Endodermal cell (in vitro differentiated cells): Measurements from ENCODE around the gene PRDM2. TPM values are rescaled to one million over a fixed set of nuclear protein-coding genes. Genes with fewer than 3 reads are reported as not detected.

Experiments
- DNase-seq: peaks from one replicate; pipeline ENCODE4 v3.0.0-alpha.2; 2017
- H3K27ac ChIP-seq: 2 replicates; pipeline ENCODE4 v1.5.1; 2013; ENCODE audit warnings: mild to moderate bottlenecking, low read depth, low read length, moderate library complexity
- H3K27me3 ChIP-seq: 2 replicates; pipeline ENCODE4 v1.6.1; 2013; ENCODE audit warnings: mild to moderate bottlenecking, low read length, moderate library complexity; ENCODE audit not compliant: insufficient read depth, control insufficient read depth, poor library complexity, severe bottlenecking
- H3K36me3 ChIP-seq: 2 replicates; pipeline ENCODE4 v1.7.0; 2013; ENCODE audit warnings: mild to moderate bottlenecking, low read length, moderate library complexity; ENCODE audit not compliant: control insufficient read depth, insufficient read depth
- H3K4me1 ChIP-seq: one replicate; pipeline ENCODE4 v1.7.0; 2013; ENCODE audit warnings: low read length; ENCODE audit not compliant: control insufficient read depth, insufficient read depth
- H3K4me3 ChIP-seq: 2 replicates; pipeline ENCODE4 v1.5.1; 2013; ENCODE audit warnings: mild to moderate bottlenecking, low read length, moderate library complexity
- H3K9ac ChIP-seq: 2 replicates; pipeline ENCODE4 v1.6.1; 2013; ENCODE audit warnings: mild to moderate bottlenecking, low read length, moderate library complexity; ENCODE audit not compliant: poor library complexity, severe bottlenecking; ENCODE audit errors: extremely low read depth
- H3K9me3 ChIP-seq: 2 replicates; pipeline ENCODE4 v1.6.1; 2013; ENCODE audit warnings: mild to moderate bottlenecking, low read length, moderate library complexity; ENCODE audit not compliant: control insufficient read depth
- H3K27ac Mint-ChIP-seq: 2 replicates; pipeline ENCODE4 v1.8.0; 2020; ENCODE audit warnings: mixed read lengths
- H3K27me3 Mint-ChIP-seq: 2 replicates; pipeline ENCODE4 v1.8.0; 2021; ENCODE audit warnings: mild to moderate bottlenecking, mixed read lengths; ENCODE audit not compliant: insufficient read depth
- H3K36me3 Mint-ChIP-seq: 2 replicates; pipeline ENCODE4 v1.8.0; 2020; ENCODE audit warnings: low read depth, mixed read lengths
- H3K4me1 Mint-ChIP-seq: 2 replicates; pipeline ENCODE4 v1.8.0; 2020; ENCODE audit warnings: mixed read lengths
- H3K4me3 Mint-ChIP-seq: 2 replicates; pipeline ENCODE4 v1.8.0; 2020; ENCODE audit warnings: mild to moderate bottlenecking, moderate library complexity, mixed read lengths
- H3K9me3 Mint-ChIP-seq: 2 replicates; pipeline ENCODE4 v1.8.0; 2020; ENCODE audit warnings: mild to moderate bottlenecking, mixed read lengths
- CTCF ChIP-seq: fragments of 200-600 bp; sonication (generic); conservative IDR thresholded peaks from 2 replicates; pipeline ENCODE4 v1.5.0; 2021; ENCODE audit warnings: antibody characterized with exemption, mild to moderate bottlenecking
- WGBS, 2 experiments: methylation state at CpG; one replicate each; pipeline versions ENCODE4 v1.1.5 to v1.1.7; 2013; ENCODE audit warnings: missing lambda C conversion rate in 2 of 2, mixed read lengths in 1 of 2; ENCODE audit not compliant: insufficient coverage in 1 of 2, insufficient read length in 1 of 2; 5-methylcytosine and 5-hydroxymethylcytosine counted together
- total RNA-seq, 2 donors: library from RNA; stranded (reverse); fragmentation: NEBNext Ultra II Directional in 1 of 2; extraction: Animal tissue kit (Norgen Biotek cat#: 25700) in 1 of 2; gene quantifications; 2 replicates in 1 of 2; 3 replicates in 1 of 2; pipeline ENCODE4 v1.2.1, GENCODE V29; 2021

PRDM2 gene
- total RNA-seq, 2 donors from 2014 or later: 29.4 to 35.4 TPM

- Histone ChIP-seq H3K27ac (no peak overlapping the region), H3K36me3 (peaks cover 30% of the 10 kb centered on the region), H3K4me1 (peaks cover 2% of the 10 kb centered on the region), H3K9ac (no peak overlapping the region), H3K9me3 (no peaks in the 10 kb centered on the region), H3K4me3 (no peak overlapping the region), H3K27me3 (no peaks in the 10 kb centered on the region)
- TF ChIP-seq CTCF: no peak
- WGBS, 2 experiments: 96 to 100% methylated on average over 4 of the region's 4 CpGs
- DNase-seq: no peak
- no peaks in the 10 kb centered on the region for H3K27me3 Mint-ChIP-seq
- no peaks in the 10 kb centered on the region for H3K9me3 Mint-ChIP-seq
- peaks cover 7% of the 10 kb centered on the region for H3K36me3 Mint-ChIP-seq
- no peak overlapping the region for H3K27ac Mint-ChIP-seq
- H3K4me1 Mint-ChIP-seq: peaks cover 14% of the 10 kb centered on the region
- no peak overlapping the region for H3K4me3 Mint-ChIP-seq
Measured at GRCh38 chr1:13772271-13772670, 72.3 kb downstream of the PRDM2 start.

DNA sequence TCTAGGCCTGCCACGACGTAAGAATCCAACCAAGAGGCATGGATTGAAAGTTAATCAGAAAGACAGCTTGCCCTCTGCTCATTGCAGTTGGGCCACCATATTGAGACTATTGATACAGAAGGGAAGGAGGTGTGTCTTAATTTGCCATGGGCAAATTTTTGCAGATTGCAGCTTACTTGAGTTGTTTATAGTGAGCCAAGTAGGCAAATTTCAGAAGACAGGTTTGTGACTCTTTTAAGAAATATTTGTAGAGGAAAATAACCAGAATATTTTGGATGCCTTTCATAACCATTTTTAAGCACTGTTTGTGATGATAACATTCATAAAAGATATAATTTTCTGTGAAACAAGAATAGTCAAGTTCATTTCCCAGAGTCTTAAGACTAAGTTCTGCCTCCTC lies 74.1 kb downstream of the PRDM2 start:
- WGBS, 2 experiments: 100% methylated on average over 2 of the region's 2 CpGs
- Histone ChIP-seq H3K4me3 (no peak overlapping the region), H3K36me3 (peaks cover 46% of the 10 kb centered on the region), H3K4me1 (peaks cover 2% of the 10 kb centered on the region), H3K9ac (no peak overlapping the region), H3K27me3 (no peaks in the 10 kb centered on the region), H3K27ac (no peak overlapping the region), H3K9me3 (no peaks in the 10 kb centered on the region)
- no peak for DNase-seq
- Mint-ChIP-seq H3K4me1 (peaks cover 14% of the 10 kb centered on the region), H3K36me3 (peaks cover 23% of the 10 kb centered on the region), H3K27ac (no peak overlapping the region), H3K27me3 (no peaks in the 10 kb centered on the region), H3K4me3 (no peak overlapping the region), H3K9me3 (no peaks in the 10 kb centered on the region)
- TF ChIP-seq CTCF: no peak

GRCh38 chr1:13775459-13775858 lies 75.5 kb downstream of the PRDM2 start:
- H3K4me3 ChIP-seq: no peak overlapping the region
- H3K9me3 Mint-ChIP-seq: no peaks in the 10 kb centered on the region
- H3K27me3 ChIP-seq: no peaks in the 10 kb centered on the region
- no peaks in the 10 kb centered on the region for H3K27me3 Mint-ChIP-seq
- TF ChIP-seq CTCF: no peak
- no peaks in the 10 kb centered on the region for H3K9me3 ChIP-seq
- peaks cover 8% of the 10 kb centered on the region for H3K4me1 Mint-ChIP-seq
- DNase-seq: no peak
- H3K4me3 Mint-ChIP-seq: no peak overlapping the region
- no peak overlapping the region for H3K9ac ChIP-seq
- peaks cover 58% of the 10 kb centered on the region for H3K36me3 ChIP-seq
- no peak overlapping the region for H3K27ac ChIP-seq
- WGBS, 2 experiments: 90 to 92% methylated on average over 5 of the region's 5 CpGs
- H3K4me1 ChIP-seq: no peaks in the 10 kb centered on the region
- H3K27ac Mint-ChIP-seq: no peak overlapping the region
- peaks cover 35% of the 10 kb centered on the region for H3K36me3 Mint-ChIP-seq
